ENCODE data around the gene ACTA1.

GRCh38 chr1:229410370-229410691 lies 23.6 kb downstream of the ACTA1 start:
- no peak for TF ChIP-seq CTCF (conservative IDR thresholded peaks at IDR 0.05; ENCODE audit: low read depth, low read length)
- TF ChIP-seq EZH2 (IDR thresholded peaks at IDR 0.05; ENCODE audit: borderline replicate concordance, low read depth, low read length, poor library complexity, severe bottlenecking): no peak

All from A673 (cell line).